Panc1 (cell line): ENCODE measurements around the gene LLGL2. TPM values are rescaled to one million over a fixed set of nuclear protein-coding genes. Genes with fewer than 3 reads are reported as not detected.

ENCODE experiments used
- ATAC-seq: fragments of 200-7000 bp; cut with Tn5 transposase; 2 replicates; pipeline ENCODE4 v1.9.1; 2020; ENCODE audit warnings: mild to moderate bottlenecking, moderate library complexity
- BruUV-seq: library from RNA; stranded (reverse); fragments of 400-500 nt; replicated peaks from 2 replicates; lab custom pipeline; 2021; lab: Mats Ljungman, UMichigan
- CTCF ChIA-PET: fragments of 300-600 bp; sonication (Branson Sonifier 250); formaldehyde crosslinking; loops from one replicate; lab custom pipeline; 2022; ENCODE audit warnings: antibody characterized with exemption; lab: Charles Lee
- POLR2A ChIA-PET: fragments of 300-600 bp; sonication (Branson Sonifier 250); formaldehyde crosslinking; loops from one replicate; lab custom pipeline; 2022; ENCODE audit warnings: antibody characterized with exemption; lab: Charles Lee
- DNase-seq: peaks from one replicate; pipeline ENCODE4 v3.0.0-alpha.2; 2010; ENCODE audit warnings: low read depth, low spot score
- H3K27ac ChIP-seq: 2 replicates; pipeline ENCODE4 v1.5.1; 2011; ENCODE audit warnings: mild to moderate bottlenecking, low read length, inconsistent platforms
- H3K27me3 ChIP-seq: fragments of 200-500 bp; sonication (Bioruptor generic); 2 replicates; pipeline ENCODE4 v1.6.0; 2014; ENCODE audit warnings: low read length, inconsistent platforms; ENCODE audit not compliant: control insufficient read depth, insufficient read depth
- H3K36me3 ChIP-seq: fragments of 200-500 bp; sonication (Bioruptor generic); 2 replicates; pipeline ENCODE4 v1.5.1; 2014; ENCODE audit warnings: inconsistent platforms, mild to moderate bottlenecking, low read length, moderate library complexity; ENCODE audit not compliant: control insufficient read depth, insufficient read depth
- H3K4me1 ChIP-seq: 2 replicates; pipeline ENCODE4 v1.5.1; 2011; ENCODE audit warnings: inconsistent platforms, mild to moderate bottlenecking, low read length, moderate library complexity; ENCODE audit not compliant: control insufficient read depth, insufficient read depth
- H3K4me3 ChIP-seq, 2 experiments: 2 replicates each; pipeline ENCODE4 v1.5.1; 2011 to 2012; ENCODE audit warnings: low read depth in 2 of 2, low read length in 2 of 2, mild to moderate bottlenecking in 2 of 2, inconsistent platforms in 1 of 2, moderate library complexity in 1 of 2
- H3K9me3 ChIP-seq: fragments of 200-500 bp; sonication (Bioruptor generic); 2 replicates; pipeline ENCODE4 v1.5.1; 2014; ENCODE audit warnings: low read depth, mild to moderate bottlenecking, inconsistent platforms, low read length, moderate library complexity; ENCODE audit not compliant: control insufficient read depth, insufficient read depth
- POLR2AphosphoS5 ChIP-seq: IDR thresholded peaks from 2 replicates; pipeline ENCODE4 v1.6.1; 2012; ENCODE audit warnings: mild to moderate bottlenecking, low read depth, low read length, moderate library complexity
- REST ChIP-seq, 2 experiments: IDR thresholded peaks; 2 replicates each; pipeline ENCODE4 v1.6.1; 2011 to 2012; ENCODE audit warnings: low read depth in 2 of 2, control low read depth in 1 of 2, low read length in 1 of 2, mild to moderate bottlenecking in 1 of 2, moderate library complexity in 1 of 2; ENCODE audit not compliant: insufficient read depth in 1 of 2
- SIN3A ChIP-seq: IDR thresholded peaks from 2 replicates; pipeline ENCODE4 v1.6.1; 2012; ENCODE audit warnings: low read depth, mild to moderate bottlenecking, low read length, moderate library complexity, borderline replicate concordance; ENCODE audit not compliant: insufficient read depth
- TCF7L2 ChIP-seq: IDR thresholded peaks from 2 replicates; pipeline ENCODE4 v1.6.1; 2011; ENCODE audit warnings: mild to moderate bottlenecking, low read depth, low read length, inconsistent platforms
- in situ Hi-C: cut with HindIII; loops from 2 replicates; pipeline ENCODE4 v1.10.0; 2016; ENCODE audit warnings: low sequenced_read_pairs, low pct_unique_long_range_greater_than_20kb
- intact Hi-C: fragments of 100-400 bp; cut with micrococcal nuclease; formaldehyde crosslinking; loops from one replicate; pipeline ENCODE4 v1.10.0; 2022; ENCODE audit not compliant: unreplicated experiment
- total RNA-seq: library from RNA; stranded (reverse); gene quantifications from one replicate; pipeline ENCODE4 v1.2.1, GENCODE V29; 2021; ENCODE audit not compliant: unreplicated experiment
- TF ChIP-seq, protein P1 (sequence below): fragments of 450-650 bp; IDR thresholded peaks from 2 replicates; pipeline ENCODE4 v1.5.1; 2017; ENCODE audit warnings: mild to moderate bottlenecking

The LLGL2 gene
- total RNA-seq, 1 experiment from 2014 or later = 201 TPM

DNA sequence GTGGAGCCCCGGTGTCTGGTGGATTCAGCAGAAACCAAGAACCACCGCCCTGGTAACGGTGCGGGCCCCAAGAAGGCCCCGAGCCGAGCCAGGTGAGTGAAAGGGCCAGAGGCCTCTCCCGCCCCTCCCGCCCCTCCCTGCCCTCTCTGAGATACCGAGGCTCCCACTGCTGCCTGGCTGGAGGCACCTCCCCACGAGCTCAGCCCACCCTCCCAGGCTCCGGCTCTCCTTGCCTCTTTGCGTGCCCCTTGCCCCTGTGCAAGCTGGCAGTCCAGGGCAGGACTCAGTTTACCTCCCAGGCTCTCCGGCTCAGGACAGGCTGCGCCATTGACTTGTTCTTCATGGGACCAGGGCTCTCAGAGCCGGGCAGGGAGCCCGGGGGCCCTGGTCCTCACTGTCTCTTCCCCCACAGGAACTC lies 48.1 kb downstream of the LLGL2 start:
- BruUV-seq = no TSS peak

DNA sequence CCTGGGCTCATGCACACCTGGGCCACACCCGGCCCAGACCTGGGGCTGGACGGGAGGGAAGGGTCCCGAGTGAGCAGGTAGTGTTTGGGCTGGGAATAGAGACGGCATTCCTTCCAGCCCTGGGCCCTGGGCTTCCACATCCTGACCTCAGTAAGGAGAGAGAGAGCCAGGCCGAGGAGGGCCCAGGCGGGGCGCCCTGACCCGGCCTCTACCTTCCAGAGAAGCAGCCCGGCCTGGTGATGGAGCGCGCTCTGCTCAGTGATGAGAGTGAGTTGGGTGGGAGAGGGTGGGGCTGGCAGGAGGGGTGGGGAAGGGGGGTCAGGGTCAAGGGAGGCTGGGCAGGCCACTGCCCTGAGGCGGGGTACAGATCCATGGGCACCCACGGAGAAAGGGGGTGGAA lies 48.5 kb downstream of the LLGL2 start:
- BruUV-seq = no TSS peak
- Histone ChIP-seq H3K36me3 (no peaks in the 10 kb centered on the region), H3K4me3 (no peak overlapping the region), H3K9me3 (no peaks in the 10 kb centered on the region), H3K27me3 (no peaks in the 10 kb centered on the region), H3K4me1 (no peaks in the 10 kb centered on the region), H3K27ac (no peak overlapping the region)
- DNase-seq = no peak
- ChIA-PET CTCF (no interaction called here), POLR2A (no interaction called here)
- intact Hi-C loops (no loop called here), in situ Hi-C loops (no loop called here)
- ATAC-seq = no peak
- TF ChIP-seq TCF7L2 (no peak), REST (IDR thresholded peaks at IDR 0.05; ENCODE audit: insufficient read depth in 1 of 2, low read depth in 2 of 2, low read length in 1 of 2) (no peak), SIN3A (no peak), POLR2AphosphoS5 (no peak)
- TF ChIP-seq, protein P1, sequence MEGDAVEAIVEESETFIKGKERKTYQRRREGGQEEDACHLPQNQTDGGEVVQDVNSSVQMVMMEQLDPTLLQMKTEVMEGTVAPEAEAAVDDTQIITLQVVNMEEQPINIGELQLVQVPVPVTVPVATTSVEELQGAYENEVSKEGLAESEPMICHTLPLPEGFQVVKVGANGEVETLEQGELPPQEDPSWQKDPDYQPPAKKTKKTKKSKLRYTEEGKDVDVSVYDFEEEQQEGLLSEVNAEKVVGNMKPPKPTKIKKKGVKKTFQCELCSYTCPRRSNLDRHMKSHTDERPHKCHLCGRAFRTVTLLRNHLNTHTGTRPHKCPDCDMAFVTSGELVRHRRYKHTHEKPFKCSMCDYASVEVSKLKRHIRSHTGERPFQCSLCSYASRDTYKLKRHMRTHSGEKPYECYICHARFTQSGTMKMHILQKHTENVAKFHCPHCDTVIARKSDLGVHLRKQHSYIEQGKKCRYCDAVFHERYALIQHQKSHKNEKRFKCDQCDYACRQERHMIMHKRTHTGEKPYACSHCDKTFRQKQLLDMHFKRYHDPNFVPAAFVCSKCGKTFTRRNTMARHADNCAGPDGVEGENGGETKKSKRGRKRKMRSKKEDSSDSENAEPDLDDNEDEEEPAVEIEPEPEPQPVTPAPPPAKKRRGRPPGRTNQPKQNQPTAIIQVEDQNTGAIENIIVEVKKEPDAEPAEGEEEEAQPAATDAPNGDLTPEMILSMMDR = no peak

More for the DNA sequence above, 48.1 kb downstream of the LLGL2 start:
- DNase-seq = no peak
- CTCF ChIA-PET = no interaction called here
- Histone ChIP-seq H3K4me1 (no peaks in the 10 kb centered on the region), H3K4me3 (no peak overlapping the region), H3K9me3 (no peaks in the 10 kb centered on the region), H3K27ac (no peak overlapping the region), H3K36me3 (no peaks in the 10 kb centered on the region), H3K27me3 (no peaks in the 10 kb centered on the region)
- in situ Hi-C loops = no loop called here
- no peak for ATAC-seq
- intact Hi-C loops = no loop called here
- no peak for TF ChIP-seq POLR2AphosphoS5
- TF ChIP-seq, protein P1 = no peak
- POLR2A ChIA-PET = no interaction called here
